ENCODE data around the gene MYH11. TPM values are rescaled to one million over a fixed set of nuclear protein-coding genes. Genes with fewer than 3 reads are reported as not detected.

The MYH11 gene
- polyA plus RNA-seq, 1 donor (not counting 4 experiments of a cell fraction or from before 2014, with no cell fraction given), result not detected

DNA sequence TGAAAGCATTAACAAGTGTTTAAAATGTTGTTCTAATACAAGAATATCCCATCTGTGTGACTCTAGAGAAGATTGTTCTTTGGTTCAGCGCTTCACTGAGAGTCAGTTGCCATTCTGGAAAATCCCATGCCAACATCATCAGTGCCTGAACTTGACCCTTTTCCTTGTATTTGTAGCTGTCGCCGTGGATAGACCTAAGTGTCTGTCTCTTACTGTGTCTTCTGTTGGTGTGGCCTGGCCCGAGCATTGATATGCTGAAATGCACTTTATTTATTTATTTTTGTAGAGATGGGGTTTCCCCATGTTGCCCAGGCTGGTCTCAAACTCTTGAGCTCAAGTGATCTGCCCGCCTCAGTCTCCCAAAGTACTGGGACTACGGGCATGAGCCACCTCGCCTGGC is 76.0 kb downstream of the MYH11 start:
- no peaks in the 10 kb centered on the region for H3K9me1 ChIP-seq (ENCODE audit: control insufficient read depth, extremely low read depth, insufficient read depth, low read length)
- no peak overlapping the region for H3K4me2 ChIP-seq (ENCODE audit: control insufficient read depth, extremely low read depth, insufficient read depth, low read depth, low read length)
- dilution Hi-C loops (cut with MboI; ENCODE audit: extremely low pct_ligation_motif_present, low sequenced_read_pairs), result loop anchor here (5.0 kb wide), 1 partner anchor 66 kb away; no protein-coding TSS in a partner anchor
- no peaks in the 10 kb centered on the region for H3K79me2 ChIP-seq (ENCODE audit: control insufficient read depth, insufficient read depth, low read length)
- peaks cover 5% of the 10 kb centered on the region for H3K27me3 ChIP-seq (ENCODE audit: control insufficient read depth, extremely low read depth, insufficient read depth, low read length)
- no peaks in the 10 kb centered on the region for H3K36me3 ChIP-seq (ENCODE audit: control insufficient read depth in 2 of 2, extremely low read depth in 1 of 2, insufficient read depth in 2 of 2, low read length in 2 of 2)
- no peak for DNase-seq (ENCODE audit: low read depth, low spot score)
- H3K4me3 ChIP-seq (ENCODE audit: control insufficient read depth in 2 of 3, extremely low read depth in 1 of 3, insufficient read depth in 2 of 3, low read depth in 1 of 3, low read length in 3 of 3), result no peak overlapping the region
- no peak for TF ChIP-seq EZH2 (IDR thresholded peaks at IDR 0.05; ENCODE audit: low read length)
- TF ChIP-seq, protein P1, sequence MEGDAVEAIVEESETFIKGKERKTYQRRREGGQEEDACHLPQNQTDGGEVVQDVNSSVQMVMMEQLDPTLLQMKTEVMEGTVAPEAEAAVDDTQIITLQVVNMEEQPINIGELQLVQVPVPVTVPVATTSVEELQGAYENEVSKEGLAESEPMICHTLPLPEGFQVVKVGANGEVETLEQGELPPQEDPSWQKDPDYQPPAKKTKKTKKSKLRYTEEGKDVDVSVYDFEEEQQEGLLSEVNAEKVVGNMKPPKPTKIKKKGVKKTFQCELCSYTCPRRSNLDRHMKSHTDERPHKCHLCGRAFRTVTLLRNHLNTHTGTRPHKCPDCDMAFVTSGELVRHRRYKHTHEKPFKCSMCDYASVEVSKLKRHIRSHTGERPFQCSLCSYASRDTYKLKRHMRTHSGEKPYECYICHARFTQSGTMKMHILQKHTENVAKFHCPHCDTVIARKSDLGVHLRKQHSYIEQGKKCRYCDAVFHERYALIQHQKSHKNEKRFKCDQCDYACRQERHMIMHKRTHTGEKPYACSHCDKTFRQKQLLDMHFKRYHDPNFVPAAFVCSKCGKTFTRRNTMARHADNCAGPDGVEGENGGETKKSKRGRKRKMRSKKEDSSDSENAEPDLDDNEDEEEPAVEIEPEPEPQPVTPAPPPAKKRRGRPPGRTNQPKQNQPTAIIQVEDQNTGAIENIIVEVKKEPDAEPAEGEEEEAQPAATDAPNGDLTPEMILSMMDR (optimal IDR thresholded peaks at IDR 0.05 in 1 of 3, IDR thresholded peaks at IDR 0.05 in 1 of 3, conservative IDR thresholded peaks at IDR 0.05 in 1 of 3; ENCODE audit: extremely low read depth in 1 of 3, insufficient read depth in 2 of 3, low read length in 3 of 3), result no peak
- H3K9me3 ChIP-seq (ENCODE audit: control insufficient read depth, low read depth, low read length), result no peaks in the 10 kb centered on the region
- no peak for FAIRE-seq
- no peak overlapping the region for H3K27ac ChIP-seq (ENCODE audit: control insufficient read depth, insufficient read depth, low read length)
- H3K9ac ChIP-seq (ENCODE audit: control insufficient read depth, extremely low read depth, insufficient read depth, low read length), result no peak overlapping the region
- H2AFZ ChIP-seq (ENCODE audit: control insufficient read depth, low read length), result no peak overlapping the region
- no peaks in the 10 kb centered on the region for H3K4me1 ChIP-seq (ENCODE audit: control insufficient read depth, extremely low read depth, insufficient read depth, low read length)
- H4K20me1 ChIP-seq (ENCODE audit: control insufficient read depth, extremely low read depth, insufficient read depth, low read length), result no peaks in the 10 kb centered on the region

DNA sequence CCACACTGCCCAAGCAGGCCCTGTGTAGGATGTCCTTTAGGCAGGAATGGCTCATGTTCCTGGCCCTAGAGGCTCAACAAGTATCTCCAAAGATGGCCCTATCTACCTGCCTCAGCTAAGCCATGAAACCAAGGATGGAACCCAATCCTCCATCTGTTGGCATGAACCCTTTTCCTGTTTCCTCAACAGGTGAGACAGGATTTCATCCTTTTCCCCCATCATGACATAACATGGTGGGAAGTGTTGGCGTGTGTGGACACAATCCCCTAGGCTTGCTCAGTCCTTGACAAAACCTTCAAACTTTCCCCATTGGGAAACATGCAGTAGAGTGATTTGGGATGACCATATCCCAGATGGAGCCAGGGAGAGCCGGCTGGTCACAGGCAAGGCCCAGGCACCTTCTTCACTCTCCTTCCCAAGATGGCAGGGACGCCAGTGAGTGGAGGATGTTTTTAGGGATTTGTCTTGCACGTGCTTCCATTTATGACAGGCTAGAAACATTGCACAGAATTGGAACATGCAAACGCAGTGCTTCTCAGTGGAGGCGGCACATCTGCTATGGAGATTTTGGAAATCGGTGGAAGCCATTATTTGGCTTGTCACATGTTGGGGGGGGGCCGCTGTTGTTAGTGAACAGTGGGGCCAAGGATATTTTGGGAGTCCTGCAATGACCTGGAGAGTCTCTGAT is 77.0 kb downstream of the MYH11 start:
- dilution Hi-C loops (cut with MboI; ENCODE audit: extremely low pct_ligation_motif_present, low sequenced_read_pairs), result loop anchor here (5.0 kb wide), 1 partner anchor 67 kb away; no protein-coding TSS in a partner anchor
- H3K27me3 ChIP-seq (ENCODE audit: control insufficient read depth, extremely low read depth, insufficient read depth, low read length), result peaks cover 5% of the 10 kb centered on the region
- H3K27ac ChIP-seq (ENCODE audit: control insufficient read depth, insufficient read depth, low read length), result no peak overlapping the region
- no peak for TF ChIP-seq EZH2 (IDR thresholded peaks at IDR 0.05; ENCODE audit: low read length)
- TF ChIP-seq, protein P1 (optimal IDR thresholded peaks at IDR 0.05 in 1 of 3, IDR thresholded peaks at IDR 0.05 in 1 of 3, conservative IDR thresholded peaks at IDR 0.05 in 1 of 3; ENCODE audit: extremely low read depth in 1 of 3, insufficient read depth in 2 of 3, low read length in 3 of 3), result no peak
- no peak overlapping the region for H3K4me2 ChIP-seq (ENCODE audit: control insufficient read depth, extremely low read depth, insufficient read depth, low read depth, low read length)
- H3K4me1 ChIP-seq (ENCODE audit: control insufficient read depth, extremely low read depth, insufficient read depth, low read length), result no peaks in the 10 kb centered on the region
- no peak overlapping the region for H3K9ac ChIP-seq (ENCODE audit: control insufficient read depth, extremely low read depth, insufficient read depth, low read length)
- no peak for DNase-seq (ENCODE audit: low read depth, low spot score)
- H2AFZ ChIP-seq (ENCODE audit: control insufficient read depth, low read length), result no peak overlapping the region
- no peaks in the 10 kb centered on the region for H3K9me1 ChIP-seq (ENCODE audit: control insufficient read depth, extremely low read depth, insufficient read depth, low read length)
- H3K4me3 ChIP-seq (ENCODE audit: control insufficient read depth in 2 of 3, extremely low read depth in 1 of 3, insufficient read depth in 2 of 3, low read depth in 1 of 3, low read length in 3 of 3), result no peak overlapping the region
- no peak for FAIRE-seq
- H3K9me3 ChIP-seq (ENCODE audit: control insufficient read depth, low read depth, low read length), result no peaks in the 10 kb centered on the region
- H3K36me3 ChIP-seq (ENCODE audit: control insufficient read depth in 2 of 2, extremely low read depth in 1 of 2, insufficient read depth in 2 of 2, low read length in 2 of 2), result no peaks in the 10 kb centered on the region
- H3K79me2 ChIP-seq (ENCODE audit: control insufficient read depth, insufficient read depth, low read length), result no peaks in the 10 kb centered on the region
- no peaks in the 10 kb centered on the region for H4K20me1 ChIP-seq (ENCODE audit: control insufficient read depth, extremely low read depth, insufficient read depth, low read length)
